Endodermal cell (in vitro differentiated cells): ENCODE data around the gene MCMBP. TPM values are rescaled to one million over a fixed set of nuclear protein-coding genes. Genes with fewer than 3 reads are reported as not detected.
"Not testable (repeated sequence)": the region's sequence is repeated elsewhere in the genome, so short reads cannot be mapped to it uniquely, and the experiment has no call there.

Experiments used
- DNase-seq: peaks from one replicate; pipeline ENCODE4 v3.0.0-alpha.2; 2017
- H3K27ac ChIP-seq: 2 replicates; pipeline ENCODE4 v1.5.1; 2013; ENCODE audit warnings: mild to moderate bottlenecking, low read depth, low read length, moderate library complexity
- H3K27me3 ChIP-seq: 2 replicates; pipeline ENCODE4 v1.6.1; 2013; ENCODE audit warnings: mild to moderate bottlenecking, low read length, moderate library complexity; ENCODE audit not compliant: insufficient read depth, control insufficient read depth, poor library complexity, severe bottlenecking
- H3K36me3 ChIP-seq: 2 replicates; pipeline ENCODE4 v1.7.0; 2013; ENCODE audit warnings: mild to moderate bottlenecking, low read length, moderate library complexity; ENCODE audit not compliant: control insufficient read depth, insufficient read depth
- H3K4me1 ChIP-seq: one replicate; pipeline ENCODE4 v1.7.0; 2013; ENCODE audit warnings: low read length; ENCODE audit not compliant: control insufficient read depth, insufficient read depth
- H3K4me3 ChIP-seq: 2 replicates; pipeline ENCODE4 v1.5.1; 2013; ENCODE audit warnings: mild to moderate bottlenecking, low read length, moderate library complexity
- H3K9ac ChIP-seq: 2 replicates; pipeline ENCODE4 v1.6.1; 2013; ENCODE audit warnings: mild to moderate bottlenecking, low read length, moderate library complexity; ENCODE audit not compliant: poor library complexity, severe bottlenecking; ENCODE audit errors: extremely low read depth
- H3K9me3 ChIP-seq: 2 replicates; pipeline ENCODE4 v1.6.1; 2013; ENCODE audit warnings: mild to moderate bottlenecking, low read length, moderate library complexity; ENCODE audit not compliant: control insufficient read depth
- H3K27ac Mint-ChIP-seq: 2 replicates; pipeline ENCODE4 v1.8.0; 2020; ENCODE audit warnings: mixed read lengths
- H3K27me3 Mint-ChIP-seq: 2 replicates; pipeline ENCODE4 v1.8.0; 2021; ENCODE audit warnings: mild to moderate bottlenecking, mixed read lengths; ENCODE audit not compliant: insufficient read depth
- H3K36me3 Mint-ChIP-seq: 2 replicates; pipeline ENCODE4 v1.8.0; 2020; ENCODE audit warnings: low read depth, mixed read lengths
- H3K4me1 Mint-ChIP-seq: 2 replicates; pipeline ENCODE4 v1.8.0; 2020; ENCODE audit warnings: mixed read lengths
- H3K4me3 Mint-ChIP-seq: 2 replicates; pipeline ENCODE4 v1.8.0; 2020; ENCODE audit warnings: mild to moderate bottlenecking, moderate library complexity, mixed read lengths
- H3K9me3 Mint-ChIP-seq: 2 replicates; pipeline ENCODE4 v1.8.0; 2020; ENCODE audit warnings: mild to moderate bottlenecking, mixed read lengths
- WGBS, 2 experiments: methylation state at CpG; one replicate each; pipeline versions ENCODE4 v1.1.5 to v1.1.7; 2013; ENCODE audit warnings: missing lambda C conversion rate in 2 of 2, mixed read lengths in 1 of 2; ENCODE audit not compliant: insufficient coverage in 1 of 2, insufficient read length in 1 of 2; 5-methylcytosine and 5-hydroxymethylcytosine counted together
- total RNA-seq, 2 donors: library from RNA; stranded (reverse); fragmentation: NEBNext Ultra II Directional in 1 of 2; extraction: Animal tissue kit (Norgen Biotek cat#: 25700) in 1 of 2; gene quantifications; 2 replicates in 1 of 2; 3 replicates in 1 of 2; pipeline ENCODE4 v1.2.1, GENCODE V29; 2021
- TF ChIP-seq, protein P1 (sequence below): fragments of 200-600 bp; sonication (generic); conservative IDR thresholded peaks from 2 replicates; pipeline ENCODE4 v1.5.0; 2021; ENCODE audit warnings: antibody characterized with exemption, mild to moderate bottlenecking

Gene MCMBP
- total RNA-seq, 2 donors from 2014 or later: 96.6 to 98.9 TPM

DNA sequence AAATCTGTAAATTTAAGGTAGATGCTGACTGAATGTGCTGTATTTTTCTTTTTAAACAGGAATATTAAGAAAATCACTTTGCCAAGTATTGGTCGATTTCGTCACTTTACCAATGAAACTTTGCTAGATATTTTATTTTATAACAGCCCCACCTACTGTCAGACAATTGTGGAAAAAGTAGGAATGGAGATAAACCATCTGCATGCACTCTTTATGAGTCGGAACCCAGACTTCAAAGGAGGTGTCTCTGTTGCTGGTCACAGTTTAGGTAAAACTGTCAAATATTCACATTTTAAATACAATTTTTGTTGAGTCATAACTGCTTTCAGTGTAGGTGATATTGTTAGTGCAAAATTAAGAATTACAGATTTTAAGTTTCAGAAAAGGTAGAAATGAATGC lies 45.1 kb upstream of the MCMBP start:
- H3K9me3 ChIP-seq: no peaks in the 10 kb centered on the region
- no peak overlapping the region for H3K9ac ChIP-seq
- no peaks in the 10 kb centered on the region for H3K9me3 Mint-ChIP-seq
- no peak overlapping the region for H3K4me3 ChIP-seq
- no peaks in the 10 kb centered on the region for H3K27me3 ChIP-seq
- H3K27ac ChIP-seq: no peak overlapping the region
- H3K4me1 ChIP-seq: no peaks in the 10 kb centered on the region
- TF ChIP-seq, protein P1, sequence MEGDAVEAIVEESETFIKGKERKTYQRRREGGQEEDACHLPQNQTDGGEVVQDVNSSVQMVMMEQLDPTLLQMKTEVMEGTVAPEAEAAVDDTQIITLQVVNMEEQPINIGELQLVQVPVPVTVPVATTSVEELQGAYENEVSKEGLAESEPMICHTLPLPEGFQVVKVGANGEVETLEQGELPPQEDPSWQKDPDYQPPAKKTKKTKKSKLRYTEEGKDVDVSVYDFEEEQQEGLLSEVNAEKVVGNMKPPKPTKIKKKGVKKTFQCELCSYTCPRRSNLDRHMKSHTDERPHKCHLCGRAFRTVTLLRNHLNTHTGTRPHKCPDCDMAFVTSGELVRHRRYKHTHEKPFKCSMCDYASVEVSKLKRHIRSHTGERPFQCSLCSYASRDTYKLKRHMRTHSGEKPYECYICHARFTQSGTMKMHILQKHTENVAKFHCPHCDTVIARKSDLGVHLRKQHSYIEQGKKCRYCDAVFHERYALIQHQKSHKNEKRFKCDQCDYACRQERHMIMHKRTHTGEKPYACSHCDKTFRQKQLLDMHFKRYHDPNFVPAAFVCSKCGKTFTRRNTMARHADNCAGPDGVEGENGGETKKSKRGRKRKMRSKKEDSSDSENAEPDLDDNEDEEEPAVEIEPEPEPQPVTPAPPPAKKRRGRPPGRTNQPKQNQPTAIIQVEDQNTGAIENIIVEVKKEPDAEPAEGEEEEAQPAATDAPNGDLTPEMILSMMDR: no peak
- peaks cover 8% of the 10 kb centered on the region for H3K4me1 Mint-ChIP-seq
- H3K27ac Mint-ChIP-seq: no peak overlapping the region
- peaks cover 76% of the 10 kb centered on the region for H3K36me3 Mint-ChIP-seq
- no peak overlapping the region for H3K4me3 Mint-ChIP-seq
- peaks cover 88% of the 10 kb centered on the region for H3K36me3 ChIP-seq
- no peaks in the 10 kb centered on the region for H3K27me3 Mint-ChIP-seq
- 100% methylated on average over 3 of the region's 3 CpGs; no CpG with 5 or more reads in 1 of the 2 experiments for WGBS, 2 experiments
- DNase-seq: no peak

DNA sequence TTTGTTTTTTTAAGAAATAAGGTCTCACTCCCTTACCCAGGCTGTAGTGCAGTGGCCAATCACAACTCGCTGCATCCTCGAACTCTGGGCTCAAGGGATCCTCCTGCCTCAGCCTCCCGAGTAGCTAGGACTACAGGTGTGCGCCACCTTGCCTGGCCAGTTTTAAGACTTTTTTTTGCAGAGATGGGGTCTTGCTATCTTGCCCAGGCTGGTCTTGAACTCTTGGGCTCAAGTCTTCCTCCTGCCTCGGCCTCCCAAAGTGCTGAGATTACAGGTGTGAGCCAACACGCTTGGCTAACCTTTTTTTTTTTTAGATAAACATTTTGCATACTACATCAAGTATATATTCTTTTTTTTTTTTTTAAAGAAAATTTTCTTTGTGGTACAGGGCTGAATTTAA lies 38.0 kb upstream of the MCMBP start:
- 97 to 98% methylated on average over 5 to 6 of the region's 6 CpGs for WGBS, 2 experiments
- no peaks in the 10 kb centered on the region for H3K4me1 Mint-ChIP-seq
- TF ChIP-seq, protein P1: no peak
- H3K27ac ChIP-seq: no peak overlapping the region
- H3K27ac Mint-ChIP-seq: no peak overlapping the region
- no peaks in the 10 kb centered on the region for H3K9me3 Mint-ChIP-seq
- peaks cover 81% of the 10 kb centered on the region for H3K36me3 ChIP-seq
- DNase-seq: no peak
- no peak overlapping the region for H3K9ac ChIP-seq
- no peak overlapping the region for H3K4me3 ChIP-seq
- H3K36me3 Mint-ChIP-seq: peaks cover 73% of the 10 kb centered on the region
- no peaks in the 10 kb centered on the region for H3K27me3 Mint-ChIP-seq
- H3K4me1 ChIP-seq: no peaks in the 10 kb centered on the region
- peaks cover 6% of the 10 kb centered on the region for H3K9me3 ChIP-seq
- H3K27me3 ChIP-seq: no peaks in the 10 kb centered on the region
- no peak overlapping the region for H3K4me3 Mint-ChIP-seq

DNA sequence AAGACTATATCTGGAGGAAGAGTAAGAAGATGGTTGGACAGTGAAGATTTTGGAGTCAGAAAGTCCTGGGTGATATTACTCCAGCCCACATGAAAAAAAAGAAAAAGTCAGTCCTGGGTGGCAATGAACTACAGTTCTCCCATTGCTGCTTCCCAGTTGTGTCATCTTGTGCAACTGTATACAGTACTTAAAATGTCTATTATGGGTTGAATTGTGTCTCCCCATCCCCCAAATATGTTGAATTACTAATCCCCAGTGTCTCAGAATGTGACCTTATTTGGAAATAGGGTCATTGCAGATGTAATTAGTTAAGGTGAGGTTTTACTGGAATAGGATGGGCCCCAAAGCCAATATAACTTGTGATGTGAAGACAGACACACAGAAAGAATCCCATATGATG lies 35.5 kb upstream of the MCMBP start:
- Mint-ChIP-seq H3K27ac (no peak overlapping the region), H3K4me1 (no peaks in the 10 kb centered on the region)

DNA sequence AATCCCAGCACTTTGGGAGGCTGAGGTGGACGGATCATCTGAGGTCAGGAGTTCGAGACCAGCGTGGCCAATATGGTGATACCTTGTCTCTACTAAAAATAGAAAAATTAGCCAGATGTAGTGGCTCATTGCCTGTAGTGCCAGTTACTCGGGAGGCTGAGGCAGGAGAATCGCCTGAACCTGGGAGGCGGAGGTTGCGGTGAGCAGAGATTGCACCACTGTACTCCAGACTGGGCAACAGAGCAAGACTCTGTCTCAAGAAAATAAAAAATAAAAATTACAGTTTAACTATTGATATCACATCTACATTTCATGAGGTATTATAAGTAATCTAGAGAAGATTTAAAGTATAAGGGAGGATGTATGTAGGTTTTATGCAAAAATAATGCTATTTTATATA lies 35.1 kb upstream of the MCMBP start:
- 96 to 98% methylated on average over 5 to 7 of the region's 7 CpGs for WGBS, 2 experiments
- H3K4me3 Mint-ChIP-seq, H3K27me3 Mint-ChIP-seq, H3K4me3 ChIP-seq, H3K27ac Mint-ChIP-seq, DNase-seq, H3K9me3 ChIP-seq, H3K9ac ChIP-seq, H3K9me3 Mint-ChIP-seq, H3K27me3 ChIP-seq, H3K4me1 Mint-ChIP-seq, H3K4me1 ChIP-seq, H3K27ac ChIP-seq: not testable (repeated sequence)
- peaks cover 86% of the 10 kb centered on the region for H3K36me3 ChIP-seq
- peaks cover 81% of the 10 kb centered on the region for H3K36me3 Mint-ChIP-seq

More for the DNA sequence above, 35.5 kb upstream of the MCMBP start:
- TF ChIP-seq, protein P1: no peak
- Histone ChIP-seq H3K9ac (no peak overlapping the region), H3K27ac (no peak overlapping the region), H3K36me3 (peaks cover 86% of the 10 kb centered on the region), H3K9me3 (peaks cover 6% of the 10 kb centered on the region), H3K27me3 (no peaks in the 10 kb centered on the region), H3K4me1 (no peaks in the 10 kb centered on the region), H3K4me3 (no peak overlapping the region)
- H3K4me3 Mint-ChIP-seq: no peak overlapping the region
- no peaks in the 10 kb centered on the region for H3K27me3 Mint-ChIP-seq
- no peak for DNase-seq
- no peaks in the 10 kb centered on the region for H3K9me3 Mint-ChIP-seq
- peaks cover 81% of the 10 kb centered on the region for H3K36me3 Mint-ChIP-seq
